ENCODE results near the gene SERPING1.

GRCh38 chr11:57604296-57605027 is 7.0 kb downstream of the SERPING1 start:
- TF ChIP-seq GATA2 (IDR thresholded peaks at IDR 0.05; ENCODE audit: low read depth, low read length): no peak
- no peak for TF ChIP-seq GATA3 (IDR thresholded peaks at IDR 0.05; ENCODE audit: low read depth, low read length)
